Neural cell (in vitro differentiated cells): ENCODE measurements around the gene ADRM1.

Experiments
- EZH2 ChIP-seq: fragments of 200-600, 300-800 bp; shearing (Covaris generic), sonication (generic); IDR thresholded peaks from 2 replicates; pipeline ENCODE4 v1.6.1; 2014; ENCODE audit warnings: antibody characterized with exemption, low read length, borderline replicate concordance, mild to moderate bottlenecking; ENCODE audit not compliant: insufficient read depth, poor library complexity, severe bottlenecking
- MXI1 ChIP-seq: fragments of 450-650 bp; conservative IDR thresholded peaks from 2 replicates; pipeline ENCODE4 v1.6.1; 2014; ENCODE audit warnings: antibody characterized with exemption, mild to moderate bottlenecking; ENCODE audit not compliant: poor library complexity, severe bottlenecking
- POLR2AphosphoS5 ChIP-seq: IDR thresholded peaks from 2 replicates; pipeline ENCODE4 v1.6.1; 2012
- SMC3 ChIP-seq: fragments of 450-650 bp; conservative IDR thresholded peaks from 2 replicates; pipeline ENCODE4 v1.6.1; 2014; ENCODE audit warnings: antibody characterized with exemption, mild to moderate bottlenecking, moderate library complexity; ENCODE audit not compliant: poor library complexity
- TF ChIP-seq, protein P1 (sequence below): fragments of 450-650 bp; IDR thresholded peaks from 2 replicates; pipeline ENCODE4 v1.5.1; 2014; ENCODE audit warnings: antibody characterized with exemption, mild to moderate bottlenecking, moderate library complexity; ENCODE audit not compliant: poor library complexity, severe bottlenecking

GRCh38 chr20:62305149-62305764 is 2.5 kb downstream of the ADRM1 start:
- TF ChIP-seq POLR2AphosphoS5 (no peak), EZH2 (no peak), MXI1 (no peak), SMC3 (no peak)
- TF ChIP-seq, protein P1, sequence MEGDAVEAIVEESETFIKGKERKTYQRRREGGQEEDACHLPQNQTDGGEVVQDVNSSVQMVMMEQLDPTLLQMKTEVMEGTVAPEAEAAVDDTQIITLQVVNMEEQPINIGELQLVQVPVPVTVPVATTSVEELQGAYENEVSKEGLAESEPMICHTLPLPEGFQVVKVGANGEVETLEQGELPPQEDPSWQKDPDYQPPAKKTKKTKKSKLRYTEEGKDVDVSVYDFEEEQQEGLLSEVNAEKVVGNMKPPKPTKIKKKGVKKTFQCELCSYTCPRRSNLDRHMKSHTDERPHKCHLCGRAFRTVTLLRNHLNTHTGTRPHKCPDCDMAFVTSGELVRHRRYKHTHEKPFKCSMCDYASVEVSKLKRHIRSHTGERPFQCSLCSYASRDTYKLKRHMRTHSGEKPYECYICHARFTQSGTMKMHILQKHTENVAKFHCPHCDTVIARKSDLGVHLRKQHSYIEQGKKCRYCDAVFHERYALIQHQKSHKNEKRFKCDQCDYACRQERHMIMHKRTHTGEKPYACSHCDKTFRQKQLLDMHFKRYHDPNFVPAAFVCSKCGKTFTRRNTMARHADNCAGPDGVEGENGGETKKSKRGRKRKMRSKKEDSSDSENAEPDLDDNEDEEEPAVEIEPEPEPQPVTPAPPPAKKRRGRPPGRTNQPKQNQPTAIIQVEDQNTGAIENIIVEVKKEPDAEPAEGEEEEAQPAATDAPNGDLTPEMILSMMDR, result no peak
